IMR-90 (cell line): ENCODE measurements around the gene TANK. TPM values are rescaled to one million over a fixed set of nuclear protein-coding genes. Genes with fewer than 3 reads are reported as not detected.

ENCODE experiments used
- ATAC-seq: fragments of 200-7000 bp; cut with Tn5 transposase; 2 replicates; pipeline ENCODE4 v1.9.1; 2020; ENCODE audit warnings: low read depth, mild to moderate bottlenecking, moderate library complexity
- BruUV-seq: library from RNA; stranded (reverse); fragments of 400-500 nt; replicated peaks from 2 replicates; lab custom pipeline; 2021; lab: Mats Ljungman, UMichigan
- CTCF ChIA-PET: fragments of 300-600 bp; formaldehyde crosslinking; extraction: SDS; loops from one replicate; lab custom pipeline; 2021; ENCODE audit warnings: antibody characterized with exemption; lab: Yijun Ruan, JAX
- POLR2A ChIA-PET: fragments of 300-600 bp; sonication (Branson Sonifier 250); formaldehyde crosslinking; loops from one replicate; lab custom pipeline; 2022; ENCODE audit warnings: antibody characterized with exemption; ENCODE audit not compliant: unreplicated experiment; lab: Charles Lee
- DNase-seq: peaks from one replicate; pipeline ENCODE4 v3.0.0; 2013
- H2AFZ ChIP-seq: replicated peaks from 2 replicates; pipeline ENCODE3; 2013; ENCODE audit warnings: low read length, mild to moderate bottlenecking; ENCODE audit not compliant: poor library complexity
- H2AK5ac ChIP-seq: 2 replicates; pipeline ENCODE4 v1.6.1; 2013; ENCODE audit warnings: low read depth, low read length, inconsistent platforms
- H2AK9ac ChIP-seq: replicated peaks from 2 replicates; pipeline ENCODE3; 2013; ENCODE audit warnings: mild to moderate bottlenecking, low read depth, low read length, moderate library complexity; ENCODE audit not compliant: poor library complexity
- H2BK120ac ChIP-seq: 2 replicates; pipeline ENCODE4 v1.6.1; 2013; ENCODE audit warnings: low read depth, low read length, inconsistent platforms
- H2BK15ac ChIP-seq: 3 replicates; pipeline ENCODE4 v1.6.1; 2013; ENCODE audit warnings: low read depth, low read length, inconsistent platforms
- H2BK20ac ChIP-seq: 2 replicates; pipeline ENCODE4 v1.6.1; 2013; ENCODE audit warnings: low read depth, mild to moderate bottlenecking, inconsistent platforms, low read length, moderate library complexity
- H2BK5ac ChIP-seq: 2 replicates; pipeline ENCODE4 v1.6.1; 2013; ENCODE audit warnings: mild to moderate bottlenecking, low read depth, low read length, inconsistent platforms; ENCODE audit not compliant: poor library complexity, severe bottlenecking
- H3K14ac ChIP-seq: replicated peaks from 2 replicates; pipeline ENCODE4 v1.6.1; 2013; ENCODE audit warnings: low read depth, low read length, inconsistent platforms
- H3K18ac ChIP-seq: 2 replicates; pipeline ENCODE4 v1.6.1; 2013; ENCODE audit warnings: low read depth, low read length, control low read depth
- H3K23ac ChIP-seq: 2 replicates; pipeline ENCODE4 v1.6.1; 2013; ENCODE audit warnings: low read depth, low read length, inconsistent platforms
- H3K27ac ChIP-seq: 2 replicates; pipeline ENCODE4 v1.5.1; 2013; ENCODE audit warnings: mild to moderate bottlenecking, control low read depth, low read length; ENCODE audit not compliant: insufficient read depth
- H3K27me3 ChIP-seq: 2 replicates; pipeline ENCODE4 v1.6.1; 2013; ENCODE audit warnings: low read length; ENCODE audit not compliant: control insufficient read depth, insufficient read depth
- H3K36me3 ChIP-seq: 2 replicates; pipeline ENCODE4 v1.6.1; 2013; ENCODE audit warnings: low read length, mixed read lengths; ENCODE audit not compliant: control insufficient read depth, insufficient read depth
- H3K4ac ChIP-seq: 2 replicates; pipeline ENCODE4 v1.6.1; 2013; ENCODE audit warnings: low read depth, low read length, inconsistent platforms
- H3K4me1 ChIP-seq: 2 replicates; pipeline ENCODE4 v1.6.1; 2013; ENCODE audit warnings: low read length, mixed read lengths; ENCODE audit not compliant: control insufficient read depth, insufficient read depth
- H3K4me2 ChIP-seq: 2 replicates; pipeline ENCODE4 v1.6.1; 2013; ENCODE audit warnings: low read depth, mild to moderate bottlenecking, control low read depth, low read length, moderate library complexity
- H3K4me3 ChIP-seq: 2 replicates; pipeline ENCODE4 v1.5.1; 2013; ENCODE audit warnings: low read depth, mild to moderate bottlenecking, control low read depth, low read length, moderate library complexity; ENCODE audit not compliant: insufficient read depth
- H3K56ac ChIP-seq: 2 replicates; pipeline ENCODE4 v1.6.1; 2013; ENCODE audit warnings: low read length, inconsistent platforms; ENCODE audit not compliant: insufficient read depth; ENCODE audit errors: extremely low read depth
- H3K79me1 ChIP-seq, 2 experiments: 2 replicates each; pipeline ENCODE4 v1.6.1; 2013; ENCODE audit warnings: low read length in 2 of 2, inconsistent platforms in 1 of 2, low read depth in 1 of 2
- H3K9ac ChIP-seq: 2 replicates; pipeline ENCODE4 v1.6.1; 2013; ENCODE audit warnings: low read depth, low read length, control low read depth
- H3K9me1 ChIP-seq: 2 replicates; pipeline ENCODE4 v1.6.1; 2013; ENCODE audit warnings: low read length, inconsistent platforms; ENCODE audit not compliant: insufficient read depth
- H3K9me3 ChIP-seq: 2 replicates; pipeline ENCODE4 v1.6.1; 2013; ENCODE audit warnings: low read length; ENCODE audit not compliant: control insufficient read depth, insufficient read depth
- H4K20me1 ChIP-seq: 2 replicates; pipeline ENCODE4 v1.6.1; 2013; ENCODE audit warnings: low read length, inconsistent platforms; ENCODE audit not compliant: insufficient read depth
- H4K5ac ChIP-seq: 2 replicates; pipeline ENCODE4 v1.6.1; 2013; ENCODE audit warnings: mild to moderate bottlenecking, low read depth, low read length, control low read depth
- H4K8ac ChIP-seq, 2 experiments: 2 replicates each; pipeline ENCODE4 v1.6.1; 2013; ENCODE audit warnings: low read depth in 2 of 2, low read length in 2 of 2, control low read depth in 1 of 2, inconsistent platforms in 1 of 2
- H4K91ac ChIP-seq: 2 replicates; pipeline ENCODE4 v1.6.1; 2013; ENCODE audit warnings: low read depth, low read length, inconsistent platforms; ENCODE audit not compliant: insufficient read depth
- BHLHE40 ChIP-seq: fragments of 150-350 bp; IDR thresholded peaks from 2 replicates; pipeline ENCODE4 v1.6.1; 2016; ENCODE audit warnings: mild to moderate bottlenecking, low read depth, low read length
- CEBPB ChIP-seq: IDR thresholded peaks from 2 replicates; pipeline ENCODE4 v1.6.1; 2012; ENCODE audit warnings: low read depth, low read length, improper control_type of control experiment
- CTCF ChIP-seq: conservative IDR thresholded peaks from 2 replicates; pipeline ENCODE4 v1.5.1; 2012; ENCODE audit warnings: mild to moderate bottlenecking, low read depth, low read length, improper control_type of control experiment
- ELK1 ChIP-seq: fragments of 150-350 bp; IDR thresholded peaks from 2 replicates; pipeline ENCODE4 v1.6.1; 2016; ENCODE audit warnings: low read depth, mild to moderate bottlenecking, low read length, moderate library complexity, borderline replicate concordance
- MAFK ChIP-seq: IDR thresholded peaks from 2 replicates; pipeline ENCODE4 v1.6.1; 2012; ENCODE audit warnings: low read depth, low read length, improper control_type of control experiment
- MAZ ChIP-seq: IDR thresholded peaks from 2 replicates; pipeline ENCODE4 v1.6.1; 2012; ENCODE audit warnings: low read depth, mild to moderate bottlenecking, low read length, improper control_type of control experiment, moderate library complexity, borderline replicate concordance
- NFE2L2 ChIP-seq: fragments of 150-350 bp; IDR thresholded peaks from 2 replicates; pipeline ENCODE4 v1.6.1; 2016; ENCODE audit warnings: low read depth, mild to moderate bottlenecking, low read length
- POLR2A ChIP-seq: IDR thresholded peaks from 2 replicates; pipeline ENCODE4 v1.6.1; 2012; ENCODE audit warnings: mild to moderate bottlenecking, low read depth, low read length
- RCOR1 ChIP-seq: IDR thresholded peaks from 2 replicates; pipeline ENCODE4 v1.6.1; 2012; ENCODE audit warnings: mild to moderate bottlenecking, low read length, improper control_type of control experiment; ENCODE audit not compliant: insufficient replicate concordance
- SMC3 ChIP-seq: fragments of 150-350 bp; IDR thresholded peaks from 2 replicates; pipeline ENCODE4 v1.6.1; 2016; ENCODE audit warnings: low read depth, mild to moderate bottlenecking, antibody characterized with exemption, low read length, moderate library complexity
- WGBS, 2 experiments: methylation state at CpG; one replicate each; pipeline versions ENCODE4 v1.1.5 to v1.1.7; 2013; ENCODE audit warnings: missing lambda C conversion rate in 2 of 2; ENCODE audit not compliant: insufficient read length in 1 of 2; ENCODE audit errors: extremely low coverage in 2 of 2; 5-methylcytosine and 5-hydroxymethylcytosine counted together
- dilution Hi-C: fragments of 300-500 bp; cut with HindIII; formaldehyde crosslinking; loops from one replicate; pipeline ENCODE4 v1.14.3; 2018; ENCODE audit warnings: low sequenced_read_pairs; ENCODE audit not compliant: unreplicated experiment
- in situ Hi-C: fragments of 300-500 bp; cut with MboI; formaldehyde crosslinking; loops from 3 replicates; pipeline ENCODE4 v1.14.3; 2019; ENCODE audit warnings: low sequenced_read_pairs, inconsistent platforms, mixed read lengths
- intact Hi-C: fragments of 100-400 bp; cut with micrococcal nuclease; formaldehyde crosslinking; loops from 2 replicates; pipeline ENCODE4 v1.10.0; 2022
- polyA plus RNA-seq, 3 experiments: library from polyadenylated mRNA; depleted of rRNA; stranded (reverse); fragments of >200 nt; gene quantifications; 2 replicates each; pipeline ENCODE4 v1.2.3, GENCODE V29; 2012; ENCODE audit warnings: low replicate concordance in 1 of 3
- total RNA-seq: library from RNA; depleted of rRNA; stranded (reverse); fragments of >200 nt; gene quantifications from 2 replicates; pipeline ENCODE4 v1.2.3, GENCODE V29; 2012

Gene TANK
- total and polyA plus RNA-seq, 2 of the 4 experiments (the other 2 are of a cell fraction), result 25.4 to 41.9 TPM

GRCh38 chr2:161133366-161133765 lies 26.9 kb upstream of the TANK start:
- intact Hi-C loops (no loop called here), in situ Hi-C loops (no loop called here), dilution Hi-C loops (no loop called here)
- Histone ChIP-seq H2AK5ac (no peak overlapping the region), H3K36me3 (no peaks in the 10 kb centered on the region), H3K4me2 (no peak overlapping the region), H3K14ac (no peak overlapping the region), H3K9me3 (no peaks in the 10 kb centered on the region), H3K79me1 (no peaks in the 10 kb centered on the region), H3K9ac (no peak overlapping the region), H3K23ac (no peak overlapping the region), H3K18ac (no peak overlapping the region), H3K4me3 (no peak overlapping the region), H2BK5ac (no peak overlapping the region), H3K27me3 (no peaks in the 10 kb centered on the region), H4K20me1 (no peaks in the 10 kb centered on the region), H2BK120ac (no peak overlapping the region), H2AFZ (no peak overlapping the region), H3K27ac (no peak overlapping the region), H4K5ac (no peak overlapping the region), H2BK15ac (no peak overlapping the region), H3K9me1 (no peaks in the 10 kb centered on the region), H4K8ac (no peak overlapping the region), H3K56ac (no peak overlapping the region), H3K4ac (no peak overlapping the region), H3K4me1 (peaks cover 8% of the 10 kb centered on the region), H4K91ac (no peak overlapping the region), H2BK20ac (no peak overlapping the region), H2AK9ac (no peak overlapping the region)
- WGBS, 2 experiments, result no CpG with 5 or more reads among the region's 6 CpGs
- ChIA-PET POLR2A (no interaction called here), CTCF (interaction anchor here (0.7 kb wide), 1 partner anchor 144 kb away, joined by 3 read pairs; no protein-coding TSS in a partner anchor)
- no TSS peak for BruUV-seq
- ATAC-seq (no peak), DNase-seq (no peak)
- TF ChIP-seq SMC3 (no peak), NFE2L2 (no peak), MAFK (no peak), BHLHE40 (no peak), MAZ (no peak), CTCF (no peak), POLR2A (no peak), RCOR1 (no peak), CEBPB (no peak), ELK1 (no peak)
